Lung (tissue), 12 donors: ENCODE results near the gene RAPSN. TPM values are rescaled to one million over a fixed set of nuclear protein-coding genes. Genes with fewer than 3 reads are reported as not detected.

Experiments used
- ATAC-seq: fragments of 200-7000 bp; cut with Tn5 transposase; one replicate; pipeline ENCODE4 v1.9.1; 2020; ENCODE audit warnings: moderate number of reproducible peaks; ENCODE audit not compliant: insufficient read depth, low FRiP score
- DNase-seq, 3 donors: peaks; one replicate each; pipeline ENCODE4 v3.0.0-alpha.2; 2013 to 2017
- H3K27ac ChIP-seq, 2 donors: one replicate each; pipeline ENCODE4 v1.5.1; 2013; ENCODE audit warnings: mild to moderate bottlenecking in 2 of 2, moderate library complexity in 2 of 2, control low read depth in 1 of 2, inconsistent platforms in 1 of 2, low read depth in 1 of 2, low read length in 1 of 2
- H3K27me3 ChIP-seq, 3 donors: one replicate each; pipeline ENCODE4 v1.5.1; 2013; ENCODE audit warnings: low read length in 2 of 3; ENCODE audit not compliant: control insufficient read depth in 3 of 3, insufficient read depth in 3 of 3
- H3K36me3 ChIP-seq, 4 donors: one replicate each; pipeline ENCODE4 v1.5.1; 2013; ENCODE audit warnings: low read length in 4 of 4, mild to moderate bottlenecking in 1 of 4, moderate library complexity in 1 of 4; ENCODE audit not compliant: control insufficient read depth in 4 of 4, insufficient read depth in 4 of 4
- H3K4me1 ChIP-seq, 5 donors: one replicate each; pipeline ENCODE4 v1.5.1; 2013; ENCODE audit warnings: low read length in 5 of 5, mild to moderate bottlenecking in 2 of 5, moderate library complexity in 1 of 5; ENCODE audit not compliant: control insufficient read depth in 5 of 5, insufficient read depth in 5 of 5
- H3K4me3 ChIP-seq: one replicate; pipeline ENCODE4 v1.5.1; 2013; ENCODE audit warnings: mild to moderate bottlenecking, control low read depth, moderate library complexity
- H3K9ac ChIP-seq, 2 donors: one replicate each; pipeline ENCODE4 v1.5.1; 2013; ENCODE audit warnings: low read length in 2 of 2, control low read depth in 1 of 2; ENCODE audit not compliant: insufficient read depth in 1 of 2
- H3K9me3 ChIP-seq, 4 donors: one replicate each; pipeline ENCODE4 v1.5.1; 2013; ENCODE audit warnings: low read length in 3 of 4, mild to moderate bottlenecking in 1 of 4, moderate library complexity in 1 of 4; ENCODE audit not compliant: control insufficient read depth in 4 of 4, insufficient read depth in 3 of 4
- WGBS, 2 donors: extraction: QIAGEN DNeasy Blood & Tissue Kit; methylation state at CpG; one replicate each; pipeline ENCODE4 v1.1.7; 2013; 5-methylcytosine and 5-hydroxymethylcytosine counted together
- polyA plus RNA-seq, 2 donors: library from polyadenylated mRNA; stranded (reverse); fragments of 200-250 nt; gene quantifications; one replicate each; pipeline ENCODE4 v1.2.1, GENCODE V29; 2013
- total RNA-seq, 2 donors: library from RNA; depleted of rRNA in 1 of 2; stranded (reverse); fragments of >200 nt in 1 of 2; gene quantifications; one replicate each; pipeline ENCODE4 v1.2.1, GENCODE V29; 2014 to 2021
- TF ChIP-seq, protein P1 (sequence below): IDR thresholded peaks from 2 replicates; pipeline ENCODE4 v1.5.1; 2012; ENCODE audit warnings: mild to moderate bottlenecking; ENCODE audit errors: control extremely low read depth, extremely low read depth
- donor health status: control.
- donor health status: control.
- donor health status: Bipolar disorder and iron deficiency.
- donor health status: healthy.
- donor health status: DM: yes; HTN: yes; CAD: no.

The RAPSN gene
- total and polyA plus RNA-seq, 4 donors: 0.38 to 1.5 (median 0.49) TPM; not detected in 1

DNA sequence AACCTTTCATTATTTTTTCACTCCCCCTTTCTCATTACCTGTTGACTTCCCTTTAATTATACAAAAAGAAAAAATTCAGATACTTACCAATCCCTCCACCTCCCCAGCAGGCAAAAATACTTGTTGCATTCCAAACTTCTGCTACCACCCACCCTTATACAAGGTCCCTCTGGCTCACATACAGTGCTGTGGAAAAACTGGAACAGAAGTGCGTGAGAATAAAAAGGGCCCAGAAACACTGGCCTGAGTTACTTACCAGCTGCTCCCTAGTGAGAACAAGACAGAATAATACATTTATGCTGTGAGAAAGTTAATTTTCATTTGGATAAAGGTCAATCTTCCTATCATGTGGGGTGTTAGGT is 46.9 kb upstream of the RAPSN start:
- TF ChIP-seq, protein P1, sequence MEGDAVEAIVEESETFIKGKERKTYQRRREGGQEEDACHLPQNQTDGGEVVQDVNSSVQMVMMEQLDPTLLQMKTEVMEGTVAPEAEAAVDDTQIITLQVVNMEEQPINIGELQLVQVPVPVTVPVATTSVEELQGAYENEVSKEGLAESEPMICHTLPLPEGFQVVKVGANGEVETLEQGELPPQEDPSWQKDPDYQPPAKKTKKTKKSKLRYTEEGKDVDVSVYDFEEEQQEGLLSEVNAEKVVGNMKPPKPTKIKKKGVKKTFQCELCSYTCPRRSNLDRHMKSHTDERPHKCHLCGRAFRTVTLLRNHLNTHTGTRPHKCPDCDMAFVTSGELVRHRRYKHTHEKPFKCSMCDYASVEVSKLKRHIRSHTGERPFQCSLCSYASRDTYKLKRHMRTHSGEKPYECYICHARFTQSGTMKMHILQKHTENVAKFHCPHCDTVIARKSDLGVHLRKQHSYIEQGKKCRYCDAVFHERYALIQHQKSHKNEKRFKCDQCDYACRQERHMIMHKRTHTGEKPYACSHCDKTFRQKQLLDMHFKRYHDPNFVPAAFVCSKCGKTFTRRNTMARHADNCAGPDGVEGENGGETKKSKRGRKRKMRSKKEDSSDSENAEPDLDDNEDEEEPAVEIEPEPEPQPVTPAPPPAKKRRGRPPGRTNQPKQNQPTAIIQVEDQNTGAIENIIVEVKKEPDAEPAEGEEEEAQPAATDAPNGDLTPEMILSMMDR: no peak
- 89 to 91% methylated on average over 1 of the region's 1 CpG for WGBS, 2 donors

DNA sequence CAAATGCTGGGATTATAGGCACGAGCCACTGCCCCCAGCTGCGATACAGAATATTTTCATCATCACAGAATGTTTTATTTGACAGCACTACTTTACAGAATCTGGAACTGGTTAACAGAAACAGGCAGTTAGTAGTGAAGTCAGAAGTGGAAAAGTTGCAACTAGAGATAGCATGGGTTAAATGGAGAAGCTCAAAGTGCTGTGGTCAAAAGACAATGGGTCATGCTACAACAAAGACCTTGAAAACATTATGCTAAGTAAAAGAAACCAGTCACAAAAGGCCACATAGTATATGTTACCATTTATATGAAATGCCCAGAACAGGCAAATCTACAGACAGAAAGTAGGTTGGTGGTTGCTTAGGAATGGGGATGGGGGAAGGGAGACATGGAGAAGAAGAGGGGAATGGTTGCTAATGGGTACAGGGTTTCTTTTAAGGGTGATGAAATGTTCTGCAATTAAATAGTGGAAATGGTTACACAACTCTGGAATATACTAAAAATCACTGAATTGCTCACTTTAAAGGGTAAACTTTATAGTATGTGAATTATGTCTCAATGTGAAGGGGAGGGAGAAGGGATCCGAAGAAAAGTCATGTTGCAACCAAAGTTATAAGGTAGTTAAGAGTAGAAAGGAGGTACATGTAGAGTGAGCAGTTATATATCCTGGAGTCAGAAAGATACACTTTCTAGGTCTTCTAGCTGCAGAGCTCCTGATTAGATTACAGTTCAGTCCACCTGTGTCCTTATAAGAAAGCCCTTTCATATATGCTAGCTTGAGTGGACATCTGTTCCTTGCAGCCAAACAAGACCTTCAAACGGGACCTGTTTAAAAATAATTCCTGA is 46.3 kb upstream of the RAPSN start:
- Histone ChIP-seq H3K27ac (peak overlapping the region in 1 of 2 donors; percentile 47), H3K36me3 (peaks cover 2 to 13% (median 8%) of the 10 kb centered on the region in 4 donors), H3K4me3 (no peak overlapping the region), H3K9ac (no peak overlapping the region), H3K4me1 (peaks cover 4 to 44% (median 5%) of the 10 kb centered on the region in 5 donors), H3K27me3 (no peaks in the 10 kb centered on the region), H3K9me3 (no peaks in the 10 kb centered on the region)
- TF ChIP-seq, protein P1: no peak
- no peak for ATAC-seq
- no peak for DNase-seq
- 72 to 73% methylated on average over 4 of the region's 4 CpGs for WGBS, 2 donors

More for the DNA sequence above, 46.9 kb upstream of the RAPSN start:
- Histone ChIP-seq H3K9ac (no peak overlapping the region), H3K4me3 (no peak overlapping the region), H3K36me3 (peaks cover 3 to 13% (median 8%) of the 10 kb centered on the region in 4 donors), H3K9me3 (no peaks in the 10 kb centered on the region), H3K4me1 (peaks cover 4 to 49% (median 5%) of the 10 kb centered on the region in 5 donors), H3K27ac (no peak overlapping the region), H3K27me3 (no peaks in the 10 kb centered on the region)
- DNase-seq (no peak), ATAC-seq (no peak)

DNA sequence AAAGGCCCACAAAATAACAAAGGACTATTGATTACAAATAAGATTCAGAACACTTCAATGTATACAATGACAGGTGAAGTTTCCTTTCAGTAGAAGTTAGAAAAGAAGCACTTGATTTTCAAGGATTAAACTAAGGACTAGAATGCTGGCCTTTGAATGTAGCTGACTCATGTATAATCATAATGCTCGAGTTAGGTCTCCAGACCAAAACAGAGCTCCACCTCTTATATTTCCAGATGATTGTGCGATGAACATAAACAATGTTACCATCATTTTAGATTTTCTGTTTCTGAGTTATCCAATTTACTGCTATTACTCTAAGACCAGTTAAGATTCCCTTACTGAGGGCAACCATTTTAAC is 40.4 kb upstream of the RAPSN start:
- ATAC-seq (no peak), DNase-seq (no peak)
- peaks cover 7 to 29% (median 20%) of the 10 kb centered on the region in 4 donors for H3K36me3 ChIP-seq
- H3K27me3 ChIP-seq: no peaks in the 10 kb centered on the region
- H3K4me3 ChIP-seq: no peak overlapping the region
- peaks cover 0 to 15% (median 0%) of the 10 kb centered on the region in 5 donors for H3K4me1 ChIP-seq
- no peaks in the 10 kb centered on the region for H3K9me3 ChIP-seq
- 79 to 85% methylated on average over 2 of the region's 2 CpGs for WGBS, 2 donors
- H3K27ac ChIP-seq: no peak overlapping the region
- no peak overlapping the region for H3K9ac ChIP-seq
- TF ChIP-seq, protein P1: no peak
